HG02678 (cell line): Measurements from ENCODE around the gene PDE6A.
A peak's percentile ranks its signal among the peaks of the same experiment; 100 is the strongest.

ENCODE experiments used
- ATAC-seq: cut with Tn5 transposase; IDR thresholded peaks from one replicate; pipeline ENCODE4 v1.9.1; 2021; ENCODE audit warnings: mild to moderate bottlenecking, moderate library complexity; ENCODE audit not compliant: unreplicated experiment

Gene PDE6A

DNA sequence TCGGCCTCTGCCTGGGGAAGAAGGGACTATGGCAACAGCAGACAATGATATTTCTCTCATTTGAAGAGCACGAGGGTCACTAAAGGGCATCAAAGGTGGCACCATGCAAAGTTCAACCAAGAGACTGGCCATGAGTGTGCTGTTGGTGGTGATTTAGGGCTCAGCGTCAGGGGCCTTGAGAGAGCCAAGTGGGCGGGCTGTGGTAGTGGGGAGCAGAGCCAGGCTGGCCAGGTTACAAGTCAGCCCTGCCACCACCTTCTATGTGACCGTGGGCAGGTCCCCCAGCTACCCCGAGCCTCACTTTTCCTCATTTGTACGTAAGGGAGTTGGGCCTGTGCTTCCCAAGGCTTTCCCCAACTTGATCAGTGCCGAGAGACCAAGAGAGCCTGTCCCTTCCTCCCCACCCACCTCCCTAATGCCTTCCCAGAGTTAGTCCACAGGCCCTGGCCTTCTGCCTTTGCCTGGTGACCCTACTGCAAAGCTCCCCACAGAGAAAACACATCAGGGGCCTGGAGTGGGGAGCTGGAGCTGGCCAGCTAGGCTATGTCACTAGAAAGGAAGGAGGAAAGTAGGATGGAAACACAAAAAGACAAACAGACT lies 104.3 kb downstream of the PDE6A start:
- ATAC-seq: no peak

GRCh38 chr5:149839761-149840160 lies 104.8 kb downstream of the PDE6A start:
- ATAC-seq: no peak

GRCh38 chr5:149838881-149839739 lies 105.5 kb downstream of the PDE6A start:
- no peak for ATAC-seq

DNA sequence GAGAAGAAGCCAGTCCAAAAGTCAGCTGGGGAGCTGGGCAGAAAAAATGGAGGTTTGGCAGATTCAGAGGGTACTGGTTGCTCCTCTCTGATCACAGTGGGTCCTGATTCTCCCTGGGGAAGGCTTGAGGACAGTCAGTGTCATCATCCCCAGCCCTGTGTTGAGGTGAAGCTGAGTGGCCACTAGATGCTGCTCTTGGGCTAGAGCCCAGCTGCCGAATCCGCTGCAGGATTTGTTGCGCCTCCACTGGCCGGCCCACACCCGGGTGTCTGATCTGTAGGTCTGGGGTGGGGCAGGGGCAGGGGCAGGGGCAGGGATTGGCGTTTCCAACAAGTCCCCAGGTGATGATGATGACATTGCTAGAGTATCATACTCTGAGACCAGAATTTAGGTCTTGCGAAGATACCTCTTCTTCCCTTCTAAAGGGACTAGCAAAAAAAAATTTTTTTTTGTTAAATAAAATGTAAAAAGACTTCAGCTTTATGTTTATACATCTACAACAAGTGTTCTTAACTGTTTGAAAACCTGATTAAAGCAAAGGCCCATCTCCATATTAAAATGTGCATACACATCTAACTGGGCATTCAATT lies 106.8 kb downstream of the PDE6A start:
- ATAC-seq: no peak

DNA sequence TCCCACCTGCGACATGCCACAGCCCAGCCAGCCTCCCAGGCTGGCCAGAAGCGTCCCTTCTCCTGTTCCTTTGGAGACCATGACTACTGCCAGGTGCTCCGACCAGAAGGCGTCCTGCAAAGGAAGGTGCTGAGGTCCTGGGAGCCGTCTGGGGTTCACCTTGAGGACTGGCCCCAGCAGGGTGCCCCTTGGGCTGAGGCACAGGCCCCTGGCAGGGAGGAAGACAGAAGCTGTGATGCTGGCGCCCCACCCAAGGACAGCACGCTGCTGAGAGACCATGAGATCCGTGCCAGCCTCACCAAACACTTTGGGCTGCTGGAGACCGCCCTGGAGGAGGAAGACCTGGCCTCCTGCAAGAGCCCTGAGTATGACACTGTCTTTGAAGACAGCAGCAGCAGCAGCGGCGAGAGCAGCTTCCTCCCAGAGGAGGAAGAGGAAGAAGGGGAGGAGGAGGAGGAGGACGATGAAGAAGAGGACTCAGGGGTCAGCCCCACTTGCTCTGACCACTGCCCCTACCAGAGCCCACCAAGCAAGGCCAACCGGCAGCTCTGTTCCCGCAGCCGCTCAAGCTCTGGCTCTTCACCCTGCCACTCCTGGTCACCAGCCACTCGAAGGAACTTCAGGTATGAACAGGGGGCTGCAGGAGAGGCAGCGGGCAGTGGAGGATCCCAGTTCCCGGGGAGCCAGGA lies 108.0 kb downstream of the PDE6A start:
- ATAC-seq: no peak

DNA sequence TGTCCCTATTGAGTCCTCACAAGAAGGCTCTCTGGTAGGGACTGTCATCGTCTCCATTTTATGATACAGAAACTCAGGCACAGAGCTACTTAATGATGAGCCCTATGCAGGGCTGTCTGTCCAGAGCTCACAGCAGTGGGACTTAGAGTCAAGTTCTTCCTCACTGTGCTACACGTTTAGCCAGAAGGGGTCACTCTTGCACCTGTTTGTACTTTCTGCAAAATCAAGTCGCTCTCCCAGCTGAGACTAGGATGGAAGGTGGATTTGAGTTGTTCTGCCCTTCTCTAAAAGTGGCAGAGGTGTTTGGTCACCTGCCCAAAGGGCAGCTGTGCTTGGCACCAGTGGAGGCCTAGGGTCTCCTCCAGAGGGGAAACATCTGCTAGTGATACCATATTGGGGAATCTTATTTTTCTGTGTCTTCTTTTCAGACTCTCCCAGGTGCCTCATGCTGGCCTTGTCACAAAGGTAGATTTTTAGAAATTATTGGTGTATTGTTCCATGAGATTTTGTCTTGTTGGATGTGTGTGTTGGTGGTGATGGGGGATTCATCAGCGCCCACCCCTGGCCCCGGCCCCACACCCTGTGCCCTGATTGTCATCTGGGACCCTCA lies 110.2 kb downstream of the PDE6A start:
- ATAC-seq: no peak

- no peak for ATAC-seq
Measured at GRCh38 chr5:149833116-149833827, 111.3 kb downstream of the PDE6A start.

DNA sequence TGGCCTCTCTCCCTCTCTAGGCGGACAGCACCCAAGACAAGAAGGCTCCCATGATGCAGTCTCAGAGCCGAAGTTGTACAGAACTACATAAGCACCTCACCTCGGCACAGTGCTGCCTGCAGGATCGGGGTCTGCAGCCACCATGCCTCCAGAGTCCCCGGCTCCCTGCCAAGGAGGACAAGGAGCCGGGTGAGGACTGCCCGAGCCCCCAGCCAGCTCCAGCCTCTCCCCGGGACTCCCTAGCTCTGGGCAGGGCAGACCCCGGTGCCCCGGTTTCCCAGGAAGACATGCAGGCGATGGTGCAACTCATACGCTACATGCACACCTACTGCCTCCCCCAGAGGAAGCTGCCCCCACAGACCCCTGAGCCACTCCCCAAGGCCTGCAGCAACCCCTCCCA lies 112.0 kb downstream of the PDE6A start:
- ATAC-seq: no peak

DNA sequence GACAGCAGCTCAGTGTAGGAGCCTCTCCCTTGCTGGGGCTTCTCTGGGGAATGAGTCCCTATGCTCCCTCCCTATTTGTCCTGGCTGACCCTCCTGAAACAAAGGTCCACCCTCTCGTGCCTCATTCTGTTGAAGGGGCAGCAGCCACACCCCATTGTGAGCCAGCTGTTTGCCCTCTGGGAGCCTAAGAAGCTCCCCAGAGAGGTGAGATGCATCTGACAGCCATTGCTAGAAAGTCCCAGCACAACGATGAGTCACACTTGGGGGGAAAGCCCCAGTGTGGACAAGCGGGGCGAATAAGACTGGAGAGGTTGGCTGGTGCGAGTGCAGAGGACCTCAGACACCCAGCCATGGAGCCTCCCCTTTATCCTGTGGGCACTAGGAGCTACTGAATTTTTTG lies 113.1 kb downstream of the PDE6A start:
- peak; percentile 88 for ATAC-seq

GRCh38 chr5:149830579-149830978 lies 114.0 kb downstream of the PDE6A start:
- no peak for ATAC-seq

- no peak for ATAC-seq
Measured at GRCh38 chr5:149829954-149830353, 114.6 kb downstream of the PDE6A start.

DNA sequence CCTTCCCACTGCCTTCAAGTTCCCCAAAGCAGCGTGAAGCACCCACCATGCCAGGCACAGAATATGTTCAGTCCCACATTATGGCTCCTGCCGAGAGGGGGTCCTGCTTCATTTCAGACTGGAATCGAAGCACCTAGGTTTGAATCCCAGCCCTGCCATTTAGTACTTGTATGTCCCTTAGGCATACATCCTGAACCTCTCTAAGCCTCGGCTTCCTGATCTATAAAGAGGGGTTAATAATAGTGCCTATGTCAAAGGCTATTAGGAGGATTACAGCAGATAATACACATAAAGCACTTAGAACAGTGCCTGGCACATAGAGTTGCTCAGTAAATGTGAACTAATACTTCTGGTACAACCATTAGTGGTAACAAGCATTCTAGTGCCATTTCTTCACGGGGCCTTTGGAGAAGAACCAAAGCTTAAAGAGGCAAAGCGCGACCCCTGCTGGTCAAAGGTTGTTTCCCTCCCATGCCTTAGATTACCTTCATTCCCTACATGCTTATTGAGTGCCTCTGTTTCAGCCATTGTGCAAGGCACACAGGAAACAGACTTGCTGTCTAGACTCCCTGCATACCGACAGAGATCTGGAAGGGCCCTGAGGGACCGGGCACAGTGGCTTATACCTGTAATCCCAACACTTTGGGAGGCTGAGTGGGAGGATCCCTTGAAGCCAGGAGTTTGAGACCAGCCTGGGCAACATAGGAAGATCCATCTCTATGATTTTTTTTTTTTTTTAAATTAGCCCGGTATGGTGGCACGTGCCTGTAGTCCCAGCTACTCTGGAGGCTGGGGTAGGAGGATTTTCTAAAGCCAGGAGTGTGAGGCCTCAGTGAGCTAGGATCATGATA lies 116.2 kb downstream of the PDE6A start:
- peak; percentile 55 for ATAC-seq

- no peak for ATAC-seq
Measured at GRCh38 chr5:149827546-149827945, 117.0 kb downstream of the PDE6A start.

GRCh38 chr5:149827086-149827485 lies 117.5 kb downstream of the PDE6A start:
- no peak for ATAC-seq

- ATAC-seq: no peak
Measured at GRCh38 chr5:149826574-149826973, 118.0 kb downstream of the PDE6A start.

DNA sequence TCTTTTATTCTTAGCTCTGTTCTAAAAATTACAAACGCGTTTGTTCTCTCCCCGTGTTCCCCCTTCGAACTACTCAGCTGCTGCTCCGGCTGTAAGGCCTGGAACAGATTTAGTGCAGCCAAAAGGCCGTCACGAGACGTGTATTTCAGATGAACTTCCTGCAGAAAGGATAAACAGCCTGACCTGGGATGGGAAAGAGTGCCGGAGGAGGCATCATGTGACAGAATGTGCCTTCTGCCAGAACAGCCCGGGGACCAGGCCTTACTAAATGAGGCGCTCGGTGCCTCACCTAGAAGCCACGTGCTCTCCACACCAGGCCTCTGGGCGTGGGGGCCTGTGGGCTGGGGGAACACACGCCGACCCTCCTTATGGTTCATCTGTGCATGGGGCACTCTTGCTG lies 119.7 kb downstream of the PDE6A start:
- no peak for ATAC-seq

- ATAC-seq: no peak
Measured at GRCh38 chr5:149824120-149824519, 120.5 kb downstream of the PDE6A start.

GRCh38 chr5:149823375-149823774 lies 121.2 kb downstream of the PDE6A start:
- no peak for ATAC-seq

DNA sequence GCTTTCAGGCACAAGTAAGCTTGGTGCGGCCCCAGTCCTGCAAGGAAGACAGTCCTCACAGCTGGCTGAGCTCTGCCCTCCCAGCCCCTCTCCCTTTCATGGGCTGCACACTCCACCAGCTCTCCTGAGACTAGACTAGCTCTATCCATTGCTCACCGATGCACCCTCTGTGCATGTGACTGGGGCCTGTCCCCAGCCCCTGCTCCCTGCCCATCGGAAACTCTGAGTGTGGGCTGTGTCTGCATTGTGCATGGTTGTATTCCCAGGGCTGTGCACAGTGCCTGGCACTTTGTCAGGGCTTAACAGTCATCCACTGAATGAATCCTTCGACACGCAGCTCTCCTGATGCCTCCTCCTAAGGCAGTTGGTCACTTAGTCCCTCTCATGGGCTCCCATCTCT lies 122.3 kb downstream of the PDE6A start:
- no peak for ATAC-seq
